ENCODE data around the gene NCKAP5.

NCKAP5 gene

DNA sequence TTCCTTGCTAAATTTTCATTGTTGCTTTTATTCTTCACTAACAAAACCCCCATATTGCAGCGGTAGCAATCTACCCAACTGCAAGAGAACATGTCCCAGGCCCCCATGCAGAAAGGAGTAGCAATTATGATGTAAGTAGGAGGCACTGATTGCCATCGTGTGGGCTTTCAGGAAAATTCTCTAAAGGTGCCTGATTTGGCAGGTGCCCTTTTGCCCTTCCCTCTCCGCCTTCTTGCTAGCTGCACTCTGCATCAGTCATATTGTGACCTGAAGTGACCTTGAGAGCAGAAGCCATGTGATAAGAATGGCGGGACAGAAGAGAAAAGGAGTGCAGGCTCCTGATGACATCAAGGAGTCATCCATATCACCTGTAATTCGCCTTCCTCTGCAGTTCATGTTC is 112.1 kb downstream of the NCKAP5 start:
- in situ Hi-C loops (cut with HindIII; ENCODE audit: low pct_ligation_motif_present, low sequenced_read_pairs): no loop called here

DNA sequence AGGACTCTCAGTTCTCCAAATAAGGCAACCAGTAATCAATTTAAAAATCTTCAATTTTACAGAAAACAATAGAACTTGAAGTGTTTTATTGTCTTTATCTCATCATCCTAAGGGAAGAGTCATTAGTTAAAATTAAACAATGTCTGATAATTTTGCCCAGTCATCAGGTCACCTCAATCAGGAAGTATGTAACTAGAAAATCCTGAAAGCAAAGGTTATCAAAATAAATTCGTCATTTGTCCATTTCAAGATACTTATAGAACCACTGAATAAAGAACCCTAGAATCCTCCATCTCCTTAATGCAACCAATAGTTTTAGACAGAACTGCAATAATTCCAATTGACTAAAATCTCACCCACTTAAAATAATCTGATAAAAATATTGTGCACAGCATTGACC is 115.2 kb downstream of the NCKAP5 start:
- DNase-seq: no peak
- TF ChIP-seq, protein P1, sequence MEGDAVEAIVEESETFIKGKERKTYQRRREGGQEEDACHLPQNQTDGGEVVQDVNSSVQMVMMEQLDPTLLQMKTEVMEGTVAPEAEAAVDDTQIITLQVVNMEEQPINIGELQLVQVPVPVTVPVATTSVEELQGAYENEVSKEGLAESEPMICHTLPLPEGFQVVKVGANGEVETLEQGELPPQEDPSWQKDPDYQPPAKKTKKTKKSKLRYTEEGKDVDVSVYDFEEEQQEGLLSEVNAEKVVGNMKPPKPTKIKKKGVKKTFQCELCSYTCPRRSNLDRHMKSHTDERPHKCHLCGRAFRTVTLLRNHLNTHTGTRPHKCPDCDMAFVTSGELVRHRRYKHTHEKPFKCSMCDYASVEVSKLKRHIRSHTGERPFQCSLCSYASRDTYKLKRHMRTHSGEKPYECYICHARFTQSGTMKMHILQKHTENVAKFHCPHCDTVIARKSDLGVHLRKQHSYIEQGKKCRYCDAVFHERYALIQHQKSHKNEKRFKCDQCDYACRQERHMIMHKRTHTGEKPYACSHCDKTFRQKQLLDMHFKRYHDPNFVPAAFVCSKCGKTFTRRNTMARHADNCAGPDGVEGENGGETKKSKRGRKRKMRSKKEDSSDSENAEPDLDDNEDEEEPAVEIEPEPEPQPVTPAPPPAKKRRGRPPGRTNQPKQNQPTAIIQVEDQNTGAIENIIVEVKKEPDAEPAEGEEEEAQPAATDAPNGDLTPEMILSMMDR (IDR thresholded peaks at IDR 0.05; ENCODE audit: low read depth, low read length, missing control alignments): no peak
- Histone ChIP-seq H3K27me3 (replicated peaks) (no peaks in the 10 kb centered on the region), H3K36me3 (replicated peaks) (no peaks in the 10 kb centered on the region), H3K27ac (no peak overlapping the region), H3K4me3 (ENCODE audit: low read depth, low read length) (no peak overlapping the region)
- in situ Hi-C loops (cut with HindIII; ENCODE audit: low pct_ligation_motif_present, low sequenced_read_pairs): no loop called here

More for the DNA sequence above, 112.1 kb downstream of the NCKAP5 start:
- Histone ChIP-seq H3K27me3 (replicated peaks) (no peaks in the 10 kb centered on the region), H3K4me3 (ENCODE audit: low read depth, low read length) (no peak overlapping the region), H3K36me3 (replicated peaks) (no peaks in the 10 kb centered on the region), H3K27ac (no peak overlapping the region)
- DNase-seq: no peak
- TF ChIP-seq, protein P1 (IDR thresholded peaks at IDR 0.05; ENCODE audit: low read depth, low read length, missing control alignments): no peak

DNA sequence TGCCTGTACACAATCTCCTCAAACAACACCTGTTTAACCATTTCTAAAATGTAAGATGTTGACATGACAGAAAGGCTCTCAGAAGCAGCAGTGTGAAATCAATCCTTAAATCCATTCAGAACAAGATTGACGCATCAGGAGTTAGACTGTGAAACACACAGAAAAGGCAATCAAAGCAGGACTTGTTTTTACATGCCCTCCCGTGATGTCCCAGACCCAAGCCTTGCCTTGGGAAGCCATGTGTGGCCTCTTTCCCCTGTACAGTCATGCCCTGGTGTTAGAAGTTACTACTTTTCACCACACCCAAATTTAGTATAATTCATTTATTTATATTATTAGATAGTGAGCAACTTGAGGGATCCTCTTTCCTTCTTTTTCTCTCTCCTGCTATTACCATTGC is 115.7 kb downstream of the NCKAP5 start:
- no peak overlapping the region for H3K27ac ChIP-seq
- in situ Hi-C loops (cut with HindIII; ENCODE audit: low pct_ligation_motif_present, low sequenced_read_pairs): no loop called here
- H3K4me3 ChIP-seq (ENCODE audit: low read depth, low read length): no peak overlapping the region
- no peaks in the 10 kb centered on the region for H3K27me3 ChIP-seq (replicated peaks)
- TF ChIP-seq, protein P1 (IDR thresholded peaks at IDR 0.05; ENCODE audit: low read depth, low read length, missing control alignments): no peak
- no peaks in the 10 kb centered on the region for H3K36me3 ChIP-seq (replicated peaks)
- no peak for DNase-seq

DNA sequence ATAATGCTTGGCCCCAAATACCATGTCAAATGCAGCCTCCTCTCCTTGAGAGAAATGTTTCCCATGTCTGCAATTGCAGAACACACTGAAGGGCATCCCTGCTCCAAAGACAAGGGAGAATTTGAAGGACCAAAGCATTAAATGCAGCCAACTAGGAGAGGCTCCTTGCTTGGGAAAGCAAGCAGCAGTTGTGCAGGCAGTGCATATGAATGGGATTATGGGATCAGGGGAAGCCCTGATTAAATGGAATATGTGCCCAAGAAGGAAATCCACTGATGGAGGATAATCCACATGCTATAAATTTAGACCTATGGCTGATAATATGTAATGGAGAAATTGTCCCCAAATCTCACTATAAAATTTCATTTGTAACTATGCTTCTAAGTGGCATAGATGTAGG is 116.1 kb downstream of the NCKAP5 start:
- no peaks in the 10 kb centered on the region for H3K27me3 ChIP-seq (replicated peaks)
- H3K27ac ChIP-seq: no peak overlapping the region
- no peak overlapping the region for H3K4me3 ChIP-seq (ENCODE audit: low read depth, low read length)
- in situ Hi-C loops (cut with HindIII; ENCODE audit: low pct_ligation_motif_present, low sequenced_read_pairs): no loop called here
- DNase-seq: no peak
- TF ChIP-seq, protein P1 (IDR thresholded peaks at IDR 0.05; ENCODE audit: low read depth, low read length, missing control alignments): no peak
- H3K36me3 ChIP-seq (replicated peaks): no peaks in the 10 kb centered on the region

DNA sequence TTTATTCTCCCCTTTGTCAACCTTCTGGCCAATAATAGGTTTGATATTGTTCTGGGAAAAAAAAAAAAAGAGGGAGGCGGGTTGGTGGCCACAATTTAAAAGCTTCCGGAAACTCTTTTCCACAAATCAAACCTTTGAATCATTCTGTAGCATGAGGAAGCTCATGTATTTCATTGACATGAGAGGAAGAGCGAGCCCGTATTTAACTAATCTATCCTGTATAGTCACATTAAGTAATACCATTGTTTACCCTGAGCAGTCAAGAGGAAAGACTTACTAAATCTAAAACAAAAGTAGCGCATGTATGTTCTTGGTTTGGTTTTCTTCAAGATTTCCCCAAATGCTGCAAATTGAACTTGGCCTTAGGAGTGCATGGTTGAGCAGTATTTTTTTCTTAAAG is 120.1 kb downstream of the NCKAP5 start:
- Histone ChIP-seq H3K36me3 (replicated peaks) (no peaks in the 10 kb centered on the region), H3K4me3 (ENCODE audit: low read depth, low read length) (no peak overlapping the region), H3K27ac (no peak overlapping the region), H3K27me3 (replicated peaks) (no peaks in the 10 kb centered on the region)
- no peak for DNase-seq
- TF ChIP-seq, protein P1 (IDR thresholded peaks at IDR 0.05; ENCODE audit: low read depth, low read length, missing control alignments): no peak
- in situ Hi-C loops (cut with HindIII; ENCODE audit: low pct_ligation_motif_present, low sequenced_read_pairs): no loop called here

DNA sequence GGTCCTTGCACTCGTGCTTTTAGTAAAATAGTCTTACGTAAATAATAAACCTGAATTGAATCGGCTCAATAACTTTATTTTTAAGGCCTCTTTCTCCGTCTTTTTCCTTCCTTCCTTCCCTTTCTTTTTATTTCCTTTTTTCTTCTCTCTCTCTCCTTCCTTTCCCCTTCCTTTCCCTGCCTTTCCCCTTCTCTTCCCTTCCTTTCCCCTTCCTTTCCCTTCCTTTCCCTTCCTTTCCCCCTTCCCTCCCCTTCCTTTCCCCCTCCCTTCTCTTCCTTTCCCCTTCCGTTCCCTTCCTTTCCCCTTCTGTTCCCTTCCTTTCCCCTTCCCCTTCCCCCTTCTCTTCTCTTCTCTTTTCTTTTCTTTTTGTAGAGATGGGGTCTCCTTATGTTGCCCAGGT is 121.0 kb downstream of the NCKAP5 start:
- no peak overlapping the region for H3K27ac ChIP-seq
- TF ChIP-seq, protein P1 (IDR thresholded peaks at IDR 0.05; ENCODE audit: low read depth, low read length, missing control alignments): no peak
- DNase-seq: no peak
- H3K27me3 ChIP-seq (replicated peaks): no peaks in the 10 kb centered on the region
- in situ Hi-C loops (cut with HindIII; ENCODE audit: low pct_ligation_motif_present, low sequenced_read_pairs): no loop called here
- H3K4me3 ChIP-seq (ENCODE audit: low read depth, low read length): no peak overlapping the region
- H3K36me3 ChIP-seq (replicated peaks): no peaks in the 10 kb centered on the region

All from brain microvascular endothelial cell (primary cell).